Measurements from ENCODE around the gene HDLBP.

The HDLBP gene

GRCh38 chr2:241227594-241227993 is 87.9 kb downstream of the HDLBP start:
- DNase-seq = no peak

- no peak for DNase-seq
Observed at GRCh38 chr2:241226723-241227572, 88.5 kb downstream of the HDLBP start.

GRCh38 chr2:241225983-241226382 is 89.5 kb downstream of the HDLBP start:
- DNase-seq = no peak

- no peak for DNase-seq
Observed at GRCh38 chr2:241225545-241225944, 89.9 kb downstream of the HDLBP start.

GRCh38 chr2:241224851-241225438 is 90.5 kb downstream of the HDLBP start:
- DNase-seq = no peak

GRCh38 chr2:241224018-241224850 is 91.2 kb downstream of the HDLBP start:
- DNase-seq = peak; percentile 67

GRCh38 chr2:241223211-241224017 is 92.1 kb downstream of the HDLBP start:
- no peak for DNase-seq

- DNase-seq = no peak
Observed at GRCh38 chr2:241219856-241220356, 95.6 kb downstream of the HDLBP start.

- DNase-seq = no peak
Observed at GRCh38 chr2:241219030-241219382, 96.5 kb downstream of the HDLBP start.

- DNase-seq = no peak
Observed at GRCh38 chr2:241218131-241219029, 97.1 kb downstream of the HDLBP start.

- DNase-seq = peak; percentile 85
Observed at GRCh38 chr2:241217320-241218031, 98.0 kb downstream of the HDLBP start.

- DNase-seq = no peak
Observed at GRCh38 chr2:241216211-241216761, 99.2 kb downstream of the HDLBP start.

GRCh38 chr2:241215421-241215820 is 100.1 kb downstream of the HDLBP start:
- DNase-seq = no peak

GRCh38 chr2:241214766-241215165 is 100.7 kb downstream of the HDLBP start:
- DNase-seq = no peak

GRCh38 chr2:241214209-241214608 is 101.3 kb downstream of the HDLBP start:
- no peak for DNase-seq

GRCh38 chr2:241213567-241213966 is 101.9 kb downstream of the HDLBP start:
- no peak for DNase-seq

- DNase-seq = no peak
Observed at GRCh38 chr2:241213041-241213440, 102.4 kb downstream of the HDLBP start.

GRCh38 chr2:241211276-241211675 is 104.2 kb downstream of the HDLBP start:
- no peak for DNase-seq

- no peak for DNase-seq
Observed at GRCh38 chr2:241209271-241209670, 106.2 kb downstream of the HDLBP start.

GRCh38 chr2:241208058-241208457 is 107.4 kb downstream of the HDLBP start:
- DNase-seq = no peak

All from right forelimb (tissue), 1 donor.